Astrocyte of the spinal cord (primary cell): ENCODE measurements around the gene ACSL5.
A peak's percentile ranks its signal among the peaks of the same experiment; 100 is the strongest.

ENCODE experiments used
- DNase-seq: peaks from one replicate; pipeline ENCODE4 v3.0.0; 2011; ENCODE audit warnings: low read depth, low spot score
- H3K4me3 ChIP-seq: 2 replicates; pipeline ENCODE4 v1.5.1; 2011; ENCODE audit warnings: low read depth, mild to moderate bottlenecking, low read length, moderate library complexity
- in situ Hi-C: cut with HindIII; loops from 2 replicates; pipeline ENCODE4 v1.10.0; 2017; ENCODE audit warnings: low sequenced_read_pairs
- TF ChIP-seq, protein P1 (sequence below): IDR thresholded peaks from 2 replicates; pipeline ENCODE4 v1.5.1; 2012; ENCODE audit warnings: low read depth, mild to moderate bottlenecking, low read length, inconsistent platforms

Gene ACSL5

GRCh38 chr10:112466802-112467201 lies 92.9 kb downstream of the ACSL5 start:
- in situ Hi-C loops: no loop called here
- no peak for DNase-seq
- no peak overlapping the region for H3K4me3 ChIP-seq
- TF ChIP-seq, protein P1, sequence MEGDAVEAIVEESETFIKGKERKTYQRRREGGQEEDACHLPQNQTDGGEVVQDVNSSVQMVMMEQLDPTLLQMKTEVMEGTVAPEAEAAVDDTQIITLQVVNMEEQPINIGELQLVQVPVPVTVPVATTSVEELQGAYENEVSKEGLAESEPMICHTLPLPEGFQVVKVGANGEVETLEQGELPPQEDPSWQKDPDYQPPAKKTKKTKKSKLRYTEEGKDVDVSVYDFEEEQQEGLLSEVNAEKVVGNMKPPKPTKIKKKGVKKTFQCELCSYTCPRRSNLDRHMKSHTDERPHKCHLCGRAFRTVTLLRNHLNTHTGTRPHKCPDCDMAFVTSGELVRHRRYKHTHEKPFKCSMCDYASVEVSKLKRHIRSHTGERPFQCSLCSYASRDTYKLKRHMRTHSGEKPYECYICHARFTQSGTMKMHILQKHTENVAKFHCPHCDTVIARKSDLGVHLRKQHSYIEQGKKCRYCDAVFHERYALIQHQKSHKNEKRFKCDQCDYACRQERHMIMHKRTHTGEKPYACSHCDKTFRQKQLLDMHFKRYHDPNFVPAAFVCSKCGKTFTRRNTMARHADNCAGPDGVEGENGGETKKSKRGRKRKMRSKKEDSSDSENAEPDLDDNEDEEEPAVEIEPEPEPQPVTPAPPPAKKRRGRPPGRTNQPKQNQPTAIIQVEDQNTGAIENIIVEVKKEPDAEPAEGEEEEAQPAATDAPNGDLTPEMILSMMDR: no peak

GRCh38 chr10:112467541-112468075 lies 93.7 kb downstream of the ACSL5 start:
- no peak for DNase-seq
- TF ChIP-seq, protein P1: no peak
- no peak overlapping the region for H3K4me3 ChIP-seq
- in situ Hi-C loops: no loop called here

- TF ChIP-seq, protein P1: peak; percentile 60
- peak; percentile 58 for DNase-seq
- in situ Hi-C loops: no loop called here
- H3K4me3 ChIP-seq: no peak overlapping the region
Observed at GRCh38 chr10:112471878-112472487, 98.1 kb downstream of the ACSL5 start.

DNA sequence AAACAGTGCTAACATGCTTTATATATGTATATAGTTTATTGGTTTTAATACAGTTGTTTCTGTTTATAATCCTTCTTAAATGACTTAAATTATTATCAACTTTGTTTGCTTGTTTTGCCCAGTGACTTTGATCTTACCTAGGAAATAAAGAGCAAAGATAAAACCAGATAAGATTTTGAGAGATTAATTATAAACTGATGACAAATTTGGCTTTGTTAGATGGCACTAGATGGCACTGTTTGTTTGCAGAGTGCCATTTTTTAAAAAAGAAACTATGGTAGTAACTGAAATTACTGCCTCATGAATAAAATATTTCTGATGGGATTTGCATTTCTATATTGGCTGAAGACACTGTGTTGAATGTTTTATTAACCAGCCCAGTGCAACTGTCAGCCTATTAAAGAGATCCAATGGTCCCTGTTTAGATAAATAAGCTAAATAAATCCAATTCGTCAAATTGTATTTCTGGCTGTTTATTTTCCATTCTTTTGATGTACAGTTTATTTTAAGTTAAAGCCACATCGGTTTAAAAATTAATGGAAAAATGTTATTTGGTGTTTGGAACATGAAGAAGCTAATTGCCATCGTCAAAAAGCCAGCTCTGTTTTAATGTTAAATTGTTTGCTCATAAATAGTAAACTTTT lies 101.8 kb downstream of the ACSL5 start:
- no peak overlapping the region for H3K4me3 ChIP-seq
- TF ChIP-seq, protein P1: peak; percentile 47
- peak; percentile 28 for DNase-seq
- in situ Hi-C loops: no loop called here
